HEK293 (cell line): ENCODE data around the gene NEURL2.

Experiments used
- SCRT2 ChIP-seq: fragments of 450-650 bp; formaldehyde crosslinking; IDR thresholded peaks from 2 replicates; pipeline ENCODE4 v1.5.1; 2016; ENCODE audit warnings: missing biosample characterization, missing genetic modification characterization
- TCF7L2 ChIP-seq: IDR thresholded peaks from 2 replicates; pipeline ENCODE4 v1.6.1; 2011; ENCODE audit warnings: low read depth, mild to moderate bottlenecking, inconsistent platforms, low read length, moderate library complexity, borderline replicate concordance
- YY1 ChIP-seq: fragments of 450-650 bp; formaldehyde crosslinking; IDR thresholded peaks from 2 replicates; pipeline ENCODE4 v1.5.1; 2018; ENCODE audit warnings: missing biosample characterization, missing genetic modification characterization
- ZEB2 ChIP-seq: fragments of 450-650 bp; formaldehyde crosslinking; IDR thresholded peaks from 2 replicates; pipeline ENCODE4 v1.5.1; 2016; ENCODE audit warnings: missing biosample characterization, missing genetic modification characterization
- ZFP37 ChIP-seq: fragments of 450-650 bp; formaldehyde crosslinking; IDR thresholded peaks from 2 replicates; pipeline ENCODE4 v1.5.1; 2016; ENCODE audit warnings: missing biosample characterization, missing genetic modification characterization
- ZNF121 ChIP-seq: fragments of 450-650 bp; formaldehyde crosslinking; IDR thresholded peaks from 2 replicates; pipeline ENCODE4 v1.5.1; 2016; ENCODE audit warnings: missing biosample characterization, missing genetic modification characterization
- ZNF133 ChIP-seq: fragments of 450-650 bp; formaldehyde crosslinking; IDR thresholded peaks from 2 replicates; pipeline ENCODE4 v1.5.1; 2016; ENCODE audit warnings: missing biosample characterization, missing genetic modification characterization
- ZNF174 ChIP-seq: fragments of 450-650 bp; formaldehyde crosslinking; IDR thresholded peaks from 2 replicates; pipeline ENCODE4 v1.5.0; 2017; ENCODE audit warnings: missing biosample characterization, mild to moderate bottlenecking, missing genetic modification characterization
- ZNF266 ChIP-seq: fragments of 450-650 bp; formaldehyde crosslinking; IDR thresholded peaks from 2 replicates; pipeline ENCODE4 v1.5.1; 2016; ENCODE audit warnings: missing biosample characterization, missing genetic modification characterization, low read depth
- ZNF585B ChIP-seq: fragments of 450-650 bp; formaldehyde crosslinking; IDR thresholded peaks from 2 replicates; pipeline ENCODE4 v1.5.1; 2016; ENCODE audit warnings: missing biosample characterization, missing genetic modification characterization
- ZNF629 ChIP-seq: fragments of 450-650 bp; formaldehyde crosslinking; IDR thresholded peaks from 2 replicates; pipeline ENCODE4 v1.5.1; 2017; ENCODE audit warnings: missing biosample characterization, missing genetic modification characterization
- ZNF76 ChIP-seq: fragments of 450-650 bp; formaldehyde crosslinking; IDR thresholded peaks from 2 replicates; pipeline ENCODE4; 2016; ENCODE audit warnings: low read depth, missing biosample characterization, missing genetic modification characterization, borderline replicate concordance
- TF ChIP-seq, protein P1 (sequence below): fragments of 450-650 bp; formaldehyde crosslinking; IDR thresholded peaks from 2 replicates; pipeline ENCODE4 v1.5.1; 2016; ENCODE audit warnings: missing biosample characterization, missing genetic modification characterization
- TF ChIP-seq, protein P2 (sequence below): fragments of 450-650 bp; formaldehyde crosslinking; IDR thresholded peaks from 2 replicates; pipeline ENCODE4 v1.5.1; 2016; ENCODE audit warnings: missing biosample characterization, missing genetic modification characterization

GRCh38 chr20:45850238-45850637 lies 40.8 kb downstream of the NEURL2 start:
- TF ChIP-seq ZNF585B (tag by site-specific recombination): no peak
- TF ChIP-seq ZNF266 (tag by site-specific recombination): no peak
- TF ChIP-seq ZNF174 (tag by site-specific recombination): no peak
- no peak for TF ChIP-seq TCF7L2
- TF ChIP-seq, protein P1, sequence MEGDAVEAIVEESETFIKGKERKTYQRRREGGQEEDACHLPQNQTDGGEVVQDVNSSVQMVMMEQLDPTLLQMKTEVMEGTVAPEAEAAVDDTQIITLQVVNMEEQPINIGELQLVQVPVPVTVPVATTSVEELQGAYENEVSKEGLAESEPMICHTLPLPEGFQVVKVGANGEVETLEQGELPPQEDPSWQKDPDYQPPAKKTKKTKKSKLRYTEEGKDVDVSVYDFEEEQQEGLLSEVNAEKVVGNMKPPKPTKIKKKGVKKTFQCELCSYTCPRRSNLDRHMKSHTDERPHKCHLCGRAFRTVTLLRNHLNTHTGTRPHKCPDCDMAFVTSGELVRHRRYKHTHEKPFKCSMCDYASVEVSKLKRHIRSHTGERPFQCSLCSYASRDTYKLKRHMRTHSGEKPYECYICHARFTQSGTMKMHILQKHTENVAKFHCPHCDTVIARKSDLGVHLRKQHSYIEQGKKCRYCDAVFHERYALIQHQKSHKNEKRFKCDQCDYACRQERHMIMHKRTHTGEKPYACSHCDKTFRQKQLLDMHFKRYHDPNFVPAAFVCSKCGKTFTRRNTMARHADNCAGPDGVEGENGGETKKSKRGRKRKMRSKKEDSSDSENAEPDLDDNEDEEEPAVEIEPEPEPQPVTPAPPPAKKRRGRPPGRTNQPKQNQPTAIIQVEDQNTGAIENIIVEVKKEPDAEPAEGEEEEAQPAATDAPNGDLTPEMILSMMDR (tag by site-specific recombination): no peak
- TF ChIP-seq SCRT2 (tag by site-specific recombination): no peak
- no peak for TF ChIP-seq ZNF76
- TF ChIP-seq, protein P2, sequence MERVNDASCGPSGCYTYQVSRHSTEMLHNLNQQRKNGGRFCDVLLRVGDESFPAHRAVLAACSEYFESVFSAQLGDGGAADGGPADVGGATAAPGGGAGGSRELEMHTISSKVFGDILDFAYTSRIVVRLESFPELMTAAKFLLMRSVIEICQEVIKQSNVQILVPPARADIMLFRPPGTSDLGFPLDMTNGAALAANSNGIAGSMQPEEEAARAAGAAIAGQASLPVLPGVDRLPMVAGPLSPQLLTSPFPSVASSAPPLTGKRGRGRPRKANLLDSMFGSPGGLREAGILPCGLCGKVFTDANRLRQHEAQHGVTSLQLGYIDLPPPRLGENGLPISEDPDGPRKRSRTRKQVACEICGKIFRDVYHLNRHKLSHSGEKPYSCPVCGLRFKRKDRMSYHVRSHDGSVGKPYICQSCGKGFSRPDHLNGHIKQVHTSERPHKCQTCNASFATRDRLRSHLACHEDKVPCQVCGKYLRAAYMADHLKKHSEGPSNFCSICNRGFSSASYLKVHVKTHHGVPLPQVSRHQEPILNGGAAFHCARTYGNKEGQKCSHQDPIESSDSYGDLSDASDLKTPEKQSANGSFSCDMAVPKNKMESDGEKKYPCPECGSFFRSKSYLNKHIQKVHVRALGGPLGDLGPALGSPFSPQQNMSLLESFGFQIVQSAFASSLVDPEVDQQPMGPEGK: no peak
- TF ChIP-seq ZEB2 (tag by site-specific recombination): no peak
- no peak for TF ChIP-seq ZNF133
- TF ChIP-seq ZFP37 (tag by site-specific recombination): no peak
- TF ChIP-seq ZNF121: no peak
- TF ChIP-seq ZNF629: no peak
- no peak for TF ChIP-seq YY1 (tag by site-specific recombination)
